ENCODE data around the gene CAPNS2.
"Not testable (repeated sequence)": the region's sequence is repeated elsewhere in the genome, so short reads cannot be mapped to it uniquely, and the experiment has no call there.

Gene CAPNS2

GRCh38 chr16:55569025-55569424 is 2.5 kb downstream of the CAPNS2 start:
- DNase-seq = peak; percentile 98

- DNase-seq = no peak
Observed at GRCh38 chr16:55570159-55570558, 3.7 kb downstream of the CAPNS2 start.

DNA sequence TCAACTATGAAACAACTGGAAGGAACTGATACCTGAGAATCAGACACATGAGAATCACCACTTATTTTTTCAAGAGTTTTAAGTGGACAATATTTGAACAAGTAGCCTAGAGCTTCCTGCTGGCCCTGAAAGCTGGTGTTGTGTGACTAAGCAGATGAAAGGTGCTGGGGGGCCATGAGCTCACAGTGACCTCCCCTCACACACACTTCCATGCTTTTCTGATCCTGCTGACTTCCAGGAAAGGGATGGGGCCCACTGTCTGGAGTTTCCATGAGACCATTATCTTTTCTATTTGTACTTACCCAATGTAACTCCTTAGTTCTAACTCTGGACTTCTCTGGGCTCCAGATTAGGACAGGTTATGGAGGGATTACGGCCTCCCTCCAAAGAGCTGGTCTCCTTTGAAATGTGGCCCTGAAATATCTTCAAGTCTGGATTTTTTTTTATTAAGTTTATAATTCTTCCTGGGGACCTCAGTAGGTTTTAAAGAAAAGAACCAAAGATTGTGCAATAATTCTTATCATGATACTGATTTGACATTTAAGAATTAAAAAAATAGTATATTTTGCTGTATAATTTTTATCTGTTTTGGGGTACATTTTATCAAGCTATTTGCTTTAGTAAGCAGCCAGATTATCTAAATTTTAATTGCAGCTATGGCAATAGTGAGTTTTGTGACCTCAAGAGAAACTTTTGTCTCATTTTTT is 4.9 kb downstream of the CAPNS2 start:
- no peak for DNase-seq

GRCh38 chr16:55572439-55572838 is 6.0 kb downstream of the CAPNS2 start:
- no peak for DNase-seq

GRCh38 chr16:55574811-55575210 is 8.3 kb downstream of the CAPNS2 start:
- no peak for DNase-seq

GRCh38 chr16:55575496-55575895 is 9.0 kb downstream of the CAPNS2 start:
- no peak for DNase-seq

GRCh38 chr16:55576384-55576783 is 9.9 kb downstream of the CAPNS2 start:
- no peak for DNase-seq

- no peak for DNase-seq
Observed at GRCh38 chr16:55577887-55578286, 11.4 kb downstream of the CAPNS2 start.

- DNase-seq = no peak
Observed at GRCh38 chr16:55585631-55586030, 19.1 kb downstream of the CAPNS2 start.

DNA sequence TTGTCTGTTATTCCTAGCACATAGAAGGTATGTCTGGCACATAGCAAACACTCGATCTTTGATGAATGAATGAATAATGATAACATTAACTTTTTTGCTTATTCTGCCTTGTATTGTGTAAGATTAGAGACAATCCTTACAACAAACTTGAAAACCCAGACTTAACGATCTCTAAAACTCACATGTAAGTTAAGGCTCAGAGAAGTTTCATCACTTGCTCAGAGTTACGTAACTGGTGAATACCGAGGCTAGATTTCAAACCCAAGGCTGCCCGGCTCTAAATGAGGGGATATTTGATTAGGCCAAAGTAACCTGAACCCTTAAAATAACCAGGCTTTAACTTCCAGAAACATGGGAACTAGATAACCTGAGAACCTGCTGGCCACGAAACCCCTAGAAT is 22.3 kb downstream of the CAPNS2 start:
- DNase-seq = no peak

GRCh38 chr16:55592306-55592705 is 25.8 kb downstream of the CAPNS2 start:
- no peak for DNase-seq

DNA sequence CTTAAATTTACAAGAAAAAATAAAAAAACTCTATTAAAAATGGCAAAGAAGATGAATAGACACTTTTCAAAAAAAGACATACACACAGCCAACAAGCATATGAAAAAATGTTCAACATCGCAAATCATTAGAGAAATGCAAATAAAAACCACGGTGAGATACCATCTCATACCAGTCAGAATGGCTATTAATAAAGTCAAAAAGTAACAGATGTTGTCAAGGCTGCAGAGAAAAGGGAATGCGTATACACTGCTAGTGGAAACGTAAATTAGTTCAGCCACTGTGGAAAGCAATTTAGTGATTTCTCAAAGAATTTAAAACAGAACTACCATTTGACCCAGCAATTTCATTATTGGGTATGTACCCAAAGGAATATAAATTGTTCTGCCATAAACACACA is 31.4 kb downstream of the CAPNS2 start:
- peak; percentile 5 for DNase-seq

DNA sequence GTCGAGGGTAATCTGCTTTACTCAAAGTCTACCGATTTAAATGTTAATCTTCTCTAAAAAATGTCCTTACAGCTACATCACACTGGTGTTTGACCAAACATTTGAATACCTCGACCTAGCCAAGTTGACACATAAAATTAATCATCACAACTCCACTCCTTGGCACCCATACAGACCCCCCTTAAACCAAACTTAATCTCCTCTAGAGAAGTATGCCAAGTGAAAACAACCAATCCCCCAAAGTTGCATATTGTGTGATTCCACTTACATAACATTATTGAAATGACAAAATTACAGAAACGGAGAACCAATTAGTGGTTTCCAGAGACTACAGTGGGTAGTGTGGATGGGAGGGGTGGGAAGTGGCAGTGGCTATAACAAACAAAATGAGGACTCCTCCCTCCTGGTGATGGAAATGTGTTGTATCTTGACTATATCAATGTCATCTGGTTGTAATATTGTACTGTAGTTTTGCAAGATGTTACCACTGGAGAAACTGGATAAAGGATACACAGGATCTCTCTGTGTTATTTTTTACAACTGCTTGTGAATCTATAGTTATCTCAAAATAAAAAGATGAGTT is 39.4 kb downstream of the CAPNS2 start:
- DNase-seq = peak; percentile 16

DNA sequence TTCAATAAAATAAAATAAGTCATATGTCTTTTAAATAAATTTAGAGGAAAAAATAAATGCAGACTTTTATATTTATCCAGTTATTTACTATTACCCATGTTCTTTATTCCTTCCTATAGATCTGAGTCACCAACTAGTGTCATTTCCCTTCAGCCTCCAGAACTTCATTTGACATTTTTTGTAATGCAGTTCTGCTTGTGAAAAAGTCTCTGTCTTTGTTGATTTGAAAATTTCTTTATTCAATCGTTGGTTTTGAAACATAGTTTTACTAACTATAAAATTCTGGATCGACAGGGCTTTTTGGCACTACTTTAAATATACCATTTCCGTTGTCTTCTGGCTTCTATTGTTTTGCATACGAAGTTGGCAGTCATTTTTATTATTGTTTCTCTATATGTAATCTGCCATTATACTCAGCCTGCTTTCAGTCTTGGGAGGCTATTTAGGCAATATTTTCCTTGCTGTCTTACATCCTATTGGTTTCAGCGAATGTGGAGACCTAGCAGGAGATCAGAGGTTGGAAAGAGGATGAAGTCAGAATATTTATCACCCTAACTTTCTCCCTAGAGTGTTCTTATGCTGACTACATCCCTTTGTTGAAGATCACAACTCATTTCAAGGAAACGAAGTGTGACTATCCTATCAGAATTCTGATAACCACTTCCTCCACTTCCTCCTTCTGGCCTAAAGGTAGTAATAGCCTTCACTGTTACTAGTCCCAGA is 47.3 kb downstream of the CAPNS2 start:
- no peak for DNase-seq

DNA sequence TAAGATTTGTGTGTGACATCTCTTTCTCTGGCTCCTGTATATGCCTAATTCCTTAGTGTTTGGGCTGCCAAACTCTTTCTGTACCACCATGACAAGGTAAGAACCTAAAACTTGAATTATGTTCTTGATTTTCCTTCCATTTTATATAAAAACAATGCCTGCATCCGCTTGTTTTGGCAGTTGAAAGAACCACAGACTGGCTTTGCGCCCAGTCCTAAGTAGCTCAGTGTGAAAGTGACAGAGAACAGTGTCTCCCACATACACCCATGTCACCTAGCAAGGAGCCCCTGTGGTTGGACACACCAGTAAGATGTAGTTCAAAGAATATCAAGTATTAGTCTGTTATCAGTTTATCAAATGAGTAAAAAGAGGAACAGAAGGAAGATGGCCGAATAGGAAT is 48.6 kb downstream of the CAPNS2 start:
- no peak for DNase-seq

- not testable (repeated sequence) for DNase-seq
Observed at GRCh38 chr16:55615670-55616069, 49.2 kb downstream of the CAPNS2 start.

Data from fibroblast of upper back skin (primary cell).